Choroid plexus epithelial cell (primary cell): ENCODE data around the gene TEDDM1.
"Not testable (repeated sequence)": the region's sequence is repeated elsewhere in the genome, so short reads cannot be mapped to it uniquely, and the experiment has no call there.

Source experiments
- DNase-seq: peaks from one replicate; pipeline ENCODE4 v3.0.0-alpha.2; 2010; ENCODE audit warnings: low read depth
- H3K4me3 ChIP-seq: 2 replicates; pipeline ENCODE4 v1.5.1; 2011; ENCODE audit warnings: low read depth, mild to moderate bottlenecking, control low read depth, low read length, moderate library complexity
- TF ChIP-seq, protein P1 (sequence below): conservative IDR thresholded peaks from 2 replicates; pipeline ENCODE4 v1.5.1; 2011; ENCODE audit warnings: low read depth, mild to moderate bottlenecking, control low read depth, inconsistent platforms, low read length, moderate library complexity

The TEDDM1 gene

DNA sequence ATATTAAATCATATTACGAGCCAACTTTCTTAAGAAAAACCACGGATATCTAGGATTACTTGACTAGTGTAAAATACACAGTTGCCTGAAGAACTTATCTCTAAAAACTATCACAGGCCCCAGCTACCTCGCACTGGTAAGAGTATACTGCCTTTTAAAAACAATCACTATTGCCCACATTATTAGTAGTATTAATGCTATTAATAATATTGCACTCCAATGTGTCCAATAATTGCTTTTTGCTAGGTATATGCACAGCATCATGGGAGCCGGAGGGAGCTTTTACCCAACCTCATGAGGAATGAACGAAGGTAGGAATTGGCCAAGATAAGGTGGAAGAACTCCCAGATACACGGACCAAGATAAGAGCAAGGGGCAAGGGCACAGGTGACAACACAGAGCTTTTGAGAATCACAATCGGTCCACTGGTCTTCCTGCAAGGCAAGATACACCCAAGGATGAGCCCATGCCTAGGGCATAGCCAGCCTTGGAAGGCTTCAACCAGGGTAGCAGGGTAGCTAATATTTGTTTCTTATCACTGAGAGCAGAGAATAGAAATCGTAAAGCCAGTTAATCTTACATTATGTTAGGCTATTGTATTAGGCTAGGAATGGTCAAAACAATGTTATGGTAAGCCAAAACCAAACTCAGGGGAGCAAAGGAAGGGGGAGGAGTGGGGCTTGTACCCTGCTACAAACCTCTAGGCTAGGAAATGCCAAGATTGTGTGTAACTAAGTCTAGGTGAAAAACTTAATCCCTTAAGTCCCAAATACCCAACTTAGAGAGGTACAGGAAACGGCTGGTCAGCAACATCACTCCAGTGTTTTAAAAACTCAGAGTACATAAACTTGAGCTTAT is 18.3 kb downstream of the TEDDM1 start:
- H3K4me3 ChIP-seq, result no peak overlapping the region
- TF ChIP-seq, protein P1, sequence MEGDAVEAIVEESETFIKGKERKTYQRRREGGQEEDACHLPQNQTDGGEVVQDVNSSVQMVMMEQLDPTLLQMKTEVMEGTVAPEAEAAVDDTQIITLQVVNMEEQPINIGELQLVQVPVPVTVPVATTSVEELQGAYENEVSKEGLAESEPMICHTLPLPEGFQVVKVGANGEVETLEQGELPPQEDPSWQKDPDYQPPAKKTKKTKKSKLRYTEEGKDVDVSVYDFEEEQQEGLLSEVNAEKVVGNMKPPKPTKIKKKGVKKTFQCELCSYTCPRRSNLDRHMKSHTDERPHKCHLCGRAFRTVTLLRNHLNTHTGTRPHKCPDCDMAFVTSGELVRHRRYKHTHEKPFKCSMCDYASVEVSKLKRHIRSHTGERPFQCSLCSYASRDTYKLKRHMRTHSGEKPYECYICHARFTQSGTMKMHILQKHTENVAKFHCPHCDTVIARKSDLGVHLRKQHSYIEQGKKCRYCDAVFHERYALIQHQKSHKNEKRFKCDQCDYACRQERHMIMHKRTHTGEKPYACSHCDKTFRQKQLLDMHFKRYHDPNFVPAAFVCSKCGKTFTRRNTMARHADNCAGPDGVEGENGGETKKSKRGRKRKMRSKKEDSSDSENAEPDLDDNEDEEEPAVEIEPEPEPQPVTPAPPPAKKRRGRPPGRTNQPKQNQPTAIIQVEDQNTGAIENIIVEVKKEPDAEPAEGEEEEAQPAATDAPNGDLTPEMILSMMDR, result no peak
- DNase-seq, result no peak

- no peak overlapping the region for H3K4me3 ChIP-seq
- no peak for DNase-seq
- TF ChIP-seq, protein P1, result no peak
Observed at GRCh38 chr1:182380199-182380598, 20.3 kb downstream of the TEDDM1 start.

DNA sequence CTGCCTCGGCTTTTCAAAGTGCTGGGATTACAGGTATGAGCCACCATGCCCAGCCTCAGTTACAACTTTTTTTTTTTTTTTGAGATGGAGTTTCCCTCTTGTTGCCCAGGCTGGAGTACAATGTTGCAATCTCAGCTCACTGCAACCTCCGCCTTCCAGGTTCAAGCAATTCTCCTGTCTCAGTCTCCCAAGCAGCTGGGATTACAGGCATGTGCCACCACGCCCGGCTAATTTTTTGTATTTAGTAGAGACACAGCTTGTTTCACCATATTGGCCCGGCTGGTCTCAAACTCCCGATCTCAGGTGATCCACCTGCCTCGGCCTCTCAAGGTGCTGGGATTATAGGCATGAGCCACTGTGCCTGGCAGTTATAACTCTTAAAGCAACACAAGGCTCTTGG is 20.7 kb downstream of the TEDDM1 start:
- DNase-seq, H3K4me3 ChIP-seq: not testable (repeated sequence)

DNA sequence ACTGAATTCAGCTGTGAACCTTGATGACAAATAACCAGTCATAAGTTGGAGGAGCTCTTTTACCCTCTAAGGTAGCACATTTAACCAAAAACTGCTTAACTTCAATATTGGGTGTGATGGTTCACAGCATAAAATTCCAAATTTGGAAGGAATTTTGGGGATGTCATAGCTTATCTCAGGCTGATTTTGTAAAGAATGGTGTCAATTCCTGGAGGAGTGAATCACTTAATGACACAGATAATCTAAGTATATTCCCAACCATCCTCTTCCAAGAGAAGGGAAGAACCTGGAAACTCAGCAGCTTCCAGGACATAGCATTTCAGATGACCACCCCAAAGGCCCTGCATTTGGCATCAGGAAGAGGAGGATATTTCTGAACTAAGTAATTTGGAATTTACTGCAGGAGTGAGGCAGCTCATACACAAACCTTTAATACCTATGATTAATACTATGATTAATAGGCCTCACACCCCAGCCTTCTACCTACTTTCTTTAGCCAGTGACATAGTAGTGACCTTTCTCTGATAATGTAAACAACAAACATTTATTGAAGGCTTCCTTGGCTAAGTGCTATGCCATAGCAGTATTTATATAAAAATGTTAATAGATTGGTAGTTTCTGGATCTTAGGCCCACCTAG is 23.4 kb downstream of the TEDDM1 start:
- no peak for DNase-seq
- H3K4me3 ChIP-seq, result no peak overlapping the region
- TF ChIP-seq, protein P1, result no peak

DNA sequence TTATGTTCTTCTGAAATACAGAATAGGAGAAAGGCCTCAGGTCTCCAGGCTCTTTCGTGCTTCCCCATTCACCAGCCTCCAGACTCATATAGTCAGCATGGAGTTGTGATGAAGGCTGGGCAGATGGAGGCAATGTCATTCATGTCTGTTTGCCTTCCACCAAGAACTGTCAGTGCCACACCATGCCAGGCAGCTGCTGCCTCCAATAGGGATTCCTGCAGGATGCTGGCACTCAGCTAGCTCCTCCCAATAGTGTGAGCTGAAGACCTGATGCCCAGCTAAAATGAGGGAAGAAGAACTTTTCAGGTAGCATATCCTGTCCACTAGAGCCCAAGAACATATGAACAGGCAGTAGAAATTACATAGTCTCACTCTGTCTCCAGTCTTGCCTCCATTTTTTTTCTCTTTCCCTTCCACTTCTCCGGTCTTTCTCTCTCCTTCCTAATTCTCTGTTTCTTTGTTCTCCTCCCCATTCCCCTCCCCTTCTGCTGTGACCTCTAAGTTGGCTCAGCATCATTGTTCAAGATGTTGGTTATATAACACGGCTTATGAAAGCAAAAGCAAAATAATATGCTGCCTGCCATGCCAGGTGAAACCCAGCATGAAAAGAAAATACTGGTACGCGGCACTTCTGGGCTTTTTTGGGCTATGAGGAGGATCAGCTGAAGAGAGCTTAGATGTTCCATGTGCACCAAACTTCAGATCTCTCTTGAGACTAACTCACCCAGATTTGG is 26.2 kb downstream of the TEDDM1 start:
- TF ChIP-seq, protein P1, result no peak
- H3K4me3 ChIP-seq, result no peak overlapping the region
- DNase-seq, result no peak

DNA sequence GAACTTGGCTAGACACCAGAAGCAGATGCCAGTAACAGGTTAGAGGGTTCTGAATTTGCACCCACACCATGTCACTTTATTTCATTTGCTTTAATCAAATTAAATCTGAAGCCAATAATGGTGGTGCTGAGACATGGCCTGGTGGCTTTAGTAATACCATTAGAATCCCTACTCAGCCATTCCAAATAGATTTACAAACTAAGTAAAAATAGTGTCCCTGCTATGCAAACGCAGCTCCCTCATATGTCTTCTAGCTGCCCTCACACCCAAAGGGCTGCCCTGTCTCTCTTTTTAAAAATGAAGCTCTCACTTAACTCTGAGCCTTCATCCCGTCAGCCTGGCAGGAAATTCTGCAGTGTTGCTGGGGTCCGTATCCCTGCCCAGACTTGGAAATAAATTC is 29.9 kb downstream of the TEDDM1 start:
- H3K4me3 ChIP-seq, result no peak overlapping the region
- no peak for DNase-seq
- TF ChIP-seq, protein P1, result no peak

DNA sequence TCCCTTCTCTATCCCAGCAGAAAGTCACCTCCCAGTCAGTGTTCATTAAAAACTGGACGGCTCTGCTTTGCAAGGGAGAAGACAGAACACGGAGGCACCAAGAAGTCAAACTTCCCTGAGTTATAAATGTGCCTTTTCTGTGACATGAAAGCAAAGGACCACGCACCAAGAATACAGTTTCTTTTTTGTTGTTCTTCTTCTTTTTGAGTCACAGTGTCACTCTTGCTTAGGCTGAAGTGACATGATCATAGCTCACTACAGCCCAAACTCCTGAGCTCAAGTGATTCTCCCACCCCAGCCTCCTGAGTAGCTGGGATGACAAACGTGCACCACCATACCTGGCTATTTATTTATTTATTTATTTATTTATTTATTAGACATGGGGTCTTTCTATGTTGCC is 31.6 kb downstream of the TEDDM1 start:
- TF ChIP-seq, protein P1, result no peak
- no peak overlapping the region for H3K4me3 ChIP-seq
- DNase-seq, result no peak
